ENCODE measurements around the gene HDAC4.

Gene HDAC4

GRCh38 chr2:239355139-239355538 lies 45.7 kb downstream of the HDAC4 start:
- Histone ChIP-seq H3K27ac (no peak overlapping the region), H3K36me3 (replicated peaks) (no peaks in the 10 kb centered on the region), H3K27me3 (replicated peaks) (no peaks in the 10 kb centered on the region), H3K4me3 (ENCODE audit: low read depth, low read length) (no peak overlapping the region)
- in situ Hi-C loops (cut with HindIII; ENCODE audit: low pct_ligation_motif_present, low sequenced_read_pairs): no loop called here
- TF ChIP-seq CTCF (IDR thresholded peaks at IDR 0.05; ENCODE audit: low read depth, low read length, missing control alignments): no peak
- DNase-seq: no peak

GRCh38 chr2:239354791-239355136 lies 46.1 kb downstream of the HDAC4 start:
- no peak overlapping the region for H3K4me3 ChIP-seq (ENCODE audit: low read depth, low read length)
- TF ChIP-seq CTCF (IDR thresholded peaks at IDR 0.05; ENCODE audit: low read depth, low read length, missing control alignments): no peak
- H3K36me3 ChIP-seq (replicated peaks): no peaks in the 10 kb centered on the region
- no peak overlapping the region for H3K27ac ChIP-seq
- in situ Hi-C loops (cut with HindIII; ENCODE audit: low pct_ligation_motif_present, low sequenced_read_pairs): no loop called here
- no peak for DNase-seq
- no peaks in the 10 kb centered on the region for H3K27me3 ChIP-seq (replicated peaks)

- Histone ChIP-seq H3K36me3 (replicated peaks) (no peaks in the 10 kb centered on the region), H3K27ac (no peak overlapping the region), H3K27me3 (replicated peaks) (no peaks in the 10 kb centered on the region), H3K4me3 (ENCODE audit: low read depth, low read length) (no peak overlapping the region)
- no peak for DNase-seq
- in situ Hi-C loops (cut with HindIII; ENCODE audit: low pct_ligation_motif_present, low sequenced_read_pairs): no loop called here
- TF ChIP-seq CTCF (IDR thresholded peaks at IDR 0.05; ENCODE audit: low read depth, low read length, missing control alignments): no peak
Measured at GRCh38 chr2:239354132-239354790, 46.6 kb downstream of the HDAC4 start.

GRCh38 chr2:239353692-239354091 lies 47.1 kb downstream of the HDAC4 start:
- no peak for DNase-seq
- H3K36me3 ChIP-seq (replicated peaks): no peaks in the 10 kb centered on the region
- no peak overlapping the region for H3K4me3 ChIP-seq (ENCODE audit: low read depth, low read length)
- no peak overlapping the region for H3K27ac ChIP-seq
- no peak for TF ChIP-seq CTCF (IDR thresholded peaks at IDR 0.05; ENCODE audit: low read depth, low read length, missing control alignments)
- in situ Hi-C loops (cut with HindIII; ENCODE audit: low pct_ligation_motif_present, low sequenced_read_pairs): no loop called here
- no peaks in the 10 kb centered on the region for H3K27me3 ChIP-seq (replicated peaks)

- no peak overlapping the region for H3K4me3 ChIP-seq (ENCODE audit: low read depth, low read length)
- no peak overlapping the region for H3K27ac ChIP-seq
- no peaks in the 10 kb centered on the region for H3K27me3 ChIP-seq (replicated peaks)
- no peak for TF ChIP-seq CTCF (IDR thresholded peaks at IDR 0.05; ENCODE audit: low read depth, low read length, missing control alignments)
- in situ Hi-C loops (cut with HindIII; ENCODE audit: low pct_ligation_motif_present, low sequenced_read_pairs): no loop called here
- no peak for DNase-seq
- no peaks in the 10 kb centered on the region for H3K36me3 ChIP-seq (replicated peaks)
Measured at GRCh38 chr2:239351687-239352086, 49.1 kb downstream of the HDAC4 start.
